ENCODE results near the gene MCF2L.

The MCF2L gene

GRCh38 chr13:113014752-113015745 lies 46.0 kb downstream of the MCF2L start:
- Histone ChIP-seq H3K9me3 (no peaks in the 10 kb centered on the region), H3K36me3 (no peaks in the 10 kb centered on the region), H3K4me3 (ENCODE audit: low read depth, low read length) (no peak overlapping the region), H3K27me3 (no peaks in the 10 kb centered on the region), H3K4me1 (no peaks in the 10 kb centered on the region; the same call in 1 of the 2 replicates)
- TF ChIP-seq CTCF (IDR thresholded peaks at IDR 0.05; ENCODE audit: low read depth, low read length), result no peak
- DNase-seq, result no peak

GRCh38 chr13:113015826-113016525 lies 47.0 kb downstream of the MCF2L start:
- H3K27me3 ChIP-seq, result no peaks in the 10 kb centered on the region
- no peaks in the 10 kb centered on the region for H3K9me3 ChIP-seq
- H3K4me1 ChIP-seq, result no peaks in the 10 kb centered on the region
- no peak overlapping the region for H3K4me3 ChIP-seq (ENCODE audit: low read depth, low read length)
- DNase-seq, result no peak
- TF ChIP-seq CTCF (IDR thresholded peaks at IDR 0.05; ENCODE audit: low read depth, low read length), result no peak
- no peaks in the 10 kb centered on the region for H3K36me3 ChIP-seq

GRCh38 chr13:113016526-113017295 lies 47.7 kb downstream of the MCF2L start:
- no peaks in the 10 kb centered on the region for H3K9me3 ChIP-seq
- H3K4me3 ChIP-seq (ENCODE audit: low read depth, low read length), result no peak overlapping the region
- H3K4me1 ChIP-seq, result no peaks in the 10 kb centered on the region
- H3K27me3 ChIP-seq, result no peaks in the 10 kb centered on the region
- H3K36me3 ChIP-seq, result no peaks in the 10 kb centered on the region
- no peak for TF ChIP-seq CTCF (IDR thresholded peaks at IDR 0.05; ENCODE audit: low read depth, low read length)
- DNase-seq, result no peak

GRCh38 chr13:113017506-113018215 lies 48.6 kb downstream of the MCF2L start:
- Histone ChIP-seq H3K9me3 (no peaks in the 10 kb centered on the region), H3K4me1 (no peaks in the 10 kb centered on the region), H3K36me3 (no peaks in the 10 kb centered on the region), H3K4me3 (ENCODE audit: low read depth, low read length) (no peak overlapping the region), H3K27me3 (no peaks in the 10 kb centered on the region)
- no peak for TF ChIP-seq CTCF (IDR thresholded peaks at IDR 0.05; ENCODE audit: low read depth, low read length)
- no peak for DNase-seq

- no peak for DNase-seq
- H3K4me3 ChIP-seq (ENCODE audit: low read depth, low read length), result no peak overlapping the region
- no peaks in the 10 kb centered on the region for H3K36me3 ChIP-seq
- no peaks in the 10 kb centered on the region for H3K27me3 ChIP-seq
- no peaks in the 10 kb centered on the region for H3K9me3 ChIP-seq
- TF ChIP-seq CTCF (IDR thresholded peaks at IDR 0.05; ENCODE audit: low read depth, low read length), result no peak
- no peaks in the 10 kb centered on the region for H3K4me1 ChIP-seq
Observed at GRCh38 chr13:113018676-113019465, 49.9 kb downstream of the MCF2L start.
